Endothelial cell of umbilical vein (primary cell): ENCODE data around the gene CYSLTR2. TPM values are rescaled to one million over a fixed set of nuclear protein-coding genes. Genes with fewer than 3 reads are reported as not detected.

Experiments
- BruUV-seq: library from RNA; stranded (reverse); fragments of 400-500 nt; replicated peaks from 2 replicates; lab custom pipeline; 2021; lab: Mats Ljungman, UMichigan
- CTCF ChIA-PET: fragments of 300-600, 350-600 bp; sonication (Branson Sonifier 250); formaldehyde crosslinking; loops from one replicate; lab custom pipeline; 2021; ENCODE audit warnings: antibody characterized with exemption, inconsistent platforms; lab: Charles Lee
- POLR2A ChIA-PET: fragments of 300-600, 350-600 bp; sonication (Branson Sonifier 250); formaldehyde crosslinking; loops from one replicate; lab custom pipeline; 2021; ENCODE audit warnings: antibody characterized with exemption, inconsistent platforms; lab: Charles Lee
- DNase-seq: peaks from one replicate; pipeline ENCODE4 v3.0.0-alpha.2; 2011; ENCODE audit warnings: low read depth, low spot score
- FAIRE-seq: peaks from 2 replicates; lab custom pipeline; 2011; peaks lifted over from hg19 to GRCh38; lab: Jason Lieb, UNC
- H2AFZ ChIP-seq: 2 replicates; pipeline ENCODE4 v1.6.0; 2012; ENCODE audit warnings: low read depth, low read length, control low read depth, inconsistent platforms
- H3K27ac ChIP-seq: 2 replicates; pipeline ENCODE4 v1.5.1; 2011; ENCODE audit warnings: low read depth, mild to moderate bottlenecking, control low read depth, low read length, moderate library complexity; ENCODE audit not compliant: insufficient read depth
- H3K27me3 ChIP-seq, 2 experiments: 2 replicates each; pipeline versions ENCODE4 v1.6.0 to v1.6.1; 2011; ENCODE audit warnings: low read length in 2 of 2, mixed read lengths in 1 of 2; ENCODE audit not compliant: control insufficient read depth in 2 of 2, insufficient read depth in 2 of 2
- H3K36me3 ChIP-seq, 2 experiments: 2 replicates in 1 of 2; 3 replicates in 1 of 2; pipeline ENCODE4 v1.5.1; 2011; ENCODE audit warnings: low read length in 2 of 2, mild to moderate bottlenecking in 1 of 2, moderate library complexity in 1 of 2; ENCODE audit not compliant: control insufficient read depth in 2 of 2, insufficient read depth in 2 of 2; ENCODE audit errors: extremely low read depth in 1 of 2
- H3K4me1 ChIP-seq: 3 replicates; pipeline ENCODE4 v1.5.1; 2011; ENCODE audit warnings: mild to moderate bottlenecking, low read length; ENCODE audit not compliant: control insufficient read depth, insufficient read depth; ENCODE audit errors: extremely low read depth
- H3K4me2 ChIP-seq: 2 replicates; pipeline ENCODE4 v1.6.1; 2011; ENCODE audit warnings: low read length, control low read depth, mixed read lengths; ENCODE audit not compliant: insufficient read depth
- H3K4me3 ChIP-seq, 3 experiments: fragments of 200-600 bp in 1 of 3; sonication (generic), shearing (Covaris generic) in 1 of 3; replicated peaks in 1 of 3; 2 replicates each; pipeline ENCODE4 v1.5.1; 2011 to 2016; ENCODE audit warnings: control low read depth in 3 of 3, low read length in 3 of 3, mild to moderate bottlenecking in 2 of 3, inconsistent platforms in 1 of 3, low read depth in 1 of 3, moderate library complexity in 1 of 3; ENCODE audit not compliant: insufficient read depth in 1 of 3
- H3K79me2 ChIP-seq: 2 replicates; pipeline ENCODE4 v1.6.0; 2012; ENCODE audit warnings: low read length, inconsistent platforms; ENCODE audit not compliant: control insufficient read depth, insufficient read depth
- H3K9ac ChIP-seq: replicated peaks from 2 replicates; pipeline ENCODE3; 2011; ENCODE audit warnings: low read length, control low read depth; ENCODE audit not compliant: insufficient read depth; ENCODE audit errors: extremely low read depth
- H3K9me1 ChIP-seq: replicated peaks from 3 replicates; pipeline ENCODE4 v1.6.0; 2011; ENCODE audit warnings: mild to moderate bottlenecking, low read length; ENCODE audit not compliant: control insufficient read depth, insufficient read depth; ENCODE audit errors: extremely low read depth
- H3K9me3 ChIP-seq: replicated peaks from 2 replicates; pipeline ENCODE4 v1.5.1; 2012; ENCODE audit warnings: low read length, inconsistent platforms; ENCODE audit not compliant: control insufficient read depth, insufficient read depth
- H4K20me1 ChIP-seq: replicated peaks from 2 replicates; pipeline ENCODE3; 2011; ENCODE audit warnings: mild to moderate bottlenecking, low read length; ENCODE audit not compliant: control insufficient read depth, insufficient read depth; ENCODE audit errors: extremely low read depth
- EZH2 ChIP-seq: IDR thresholded peaks from 2 replicates; pipeline ENCODE4 v1.6.1; 2012; ENCODE audit warnings: borderline replicate concordance, low read depth, mild to moderate bottlenecking, moderate library complexity, low read length, inconsistent platforms; ENCODE audit not compliant: severe bottlenecking
- FOS ChIP-seq: IDR thresholded peaks from 2 replicates; pipeline ENCODE4 v1.6.1; 2011; ENCODE audit warnings: mild to moderate bottlenecking, low read length, moderate library complexity, borderline replicate concordance; ENCODE audit not compliant: insufficient read depth
- GATA2 ChIP-seq: IDR thresholded peaks from 2 replicates; pipeline ENCODE4 v1.7.0; 2011; ENCODE audit warnings: low read depth, mild to moderate bottlenecking, moderate library complexity, mixed read lengths, low read length; ENCODE audit not compliant: insufficient read length, insufficient read depth
- JUN ChIP-seq: IDR thresholded peaks from 2 replicates; pipeline ENCODE4 v1.6.1; 2011; ENCODE audit warnings: borderline replicate concordance, low read depth; ENCODE audit not compliant: insufficient read length, insufficient read depth
- MYC ChIP-seq: IDR thresholded peaks from one replicate; pipeline ENCODE4 v1.6.1; 2011; ENCODE audit warnings: mild to moderate bottlenecking, low read depth, low read length
- POLR2A ChIP-seq: IDR thresholded peaks from 2 replicates; pipeline ENCODE4 v1.6.1; 2012; ENCODE audit warnings: low read depth, mild to moderate bottlenecking, control low read depth, low read length
- POLR2AphosphoS5 ChIP-seq: IDR thresholded peaks from 2 replicates; pipeline ENCODE4 v1.6.1; 2012; ENCODE audit warnings: low read depth, mild to moderate bottlenecking, control low read depth, low read length, moderate library complexity; ENCODE audit not compliant: insufficient read depth
- dilution Hi-C: fragments of 300-500 bp; cut with MboI; formaldehyde crosslinking; loops from one replicate; pipeline ENCODE4 v1.15.0; 2019; ENCODE audit warnings: low sequenced_read_pairs; ENCODE audit not compliant: extremely low pct_ligation_motif_present
- intact Hi-C: fragments of 100-400 bp; cut with micrococcal nuclease; formaldehyde crosslinking; loops from one replicate; pipeline ENCODE4 v1.10.0; 2022
- polyA plus RNA-seq, 4 experiments: library from polyadenylated mRNA; depleted of rRNA in 3 of 4; stranded (reverse) in 3 of 4; unstranded in 1 of 4; fragments of >200 nt; gene quantifications; 2 replicates each; pipeline versions ENCODE4 v1.2.1 to v1.2.3, GENCODE V29; 2011 to 2012; ENCODE audit warnings: missing spikeins in 1 of 4
- total RNA-seq: library from RNA; stranded (reverse); gene quantifications from 2 replicates; pipeline ENCODE4 v1.2.3, GENCODE V29; 2021
- TF ChIP-seq, protein P1 (sequence below), 2 donors: IDR thresholded peaks; 1 replicate in 1 of 2; 2 replicates in 1 of 2; pipeline ENCODE4 v1.5.1; 2011; ENCODE audit warnings: low read length in 2 of 2, mild to moderate bottlenecking in 2 of 2, moderate library complexity in 2 of 2, control low read depth in 1 of 2, inconsistent platforms in 1 of 2, low read depth in 1 of 2; ENCODE audit not compliant: insufficient read depth in 1 of 2; ENCODE audit errors: extremely low read depth in 1 of 2
- TF ChIP-seq, protein P2 (sequence below): IDR thresholded peaks from 2 replicates; pipeline ENCODE4 v1.6.1; 2011; ENCODE audit not compliant: insufficient read depth, insufficient read length

CYSLTR2 gene
- total and polyA plus RNA-seq, 2 donors (not counting 3 experiments of a cell fraction or from before 2014, with no cell fraction given), result 0.10 to 0.31 TPM

DNA sequence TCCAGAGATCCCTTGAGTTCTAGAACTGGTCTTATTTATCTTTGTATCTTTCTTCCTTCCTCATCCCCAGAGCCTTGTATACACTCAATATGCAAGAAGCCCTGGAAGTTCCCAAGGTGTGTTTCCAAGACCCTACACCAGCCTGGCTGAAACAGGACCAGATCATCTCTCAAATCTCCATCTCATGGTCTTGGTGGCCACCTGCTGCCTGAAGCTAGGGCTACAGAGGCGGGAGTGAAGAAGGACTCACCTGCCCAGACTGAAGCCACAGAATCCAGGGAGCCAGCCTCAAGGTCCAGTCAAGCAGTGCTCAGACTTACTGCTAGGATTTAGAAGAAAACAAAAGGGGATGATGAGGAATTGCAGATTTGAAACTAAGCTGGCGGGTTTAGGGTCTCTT is 6.1 kb upstream of the CYSLTR2 start:
- Histone ChIP-seq H3K36me3 (no peaks in the 10 kb centered on the region), H2AFZ (no peak overlapping the region), H3K27ac (no peak overlapping the region), H3K9me3 (no peaks in the 10 kb centered on the region), H4K20me1 (no peaks in the 10 kb centered on the region), H3K79me2 (no peaks in the 10 kb centered on the region), H3K27me3 (peaks cover 0 to 2% of the 10 kb centered on the region in 2 experiments), H3K9me1 (no peaks in the 10 kb centered on the region), H3K4me2 (no peak overlapping the region), H3K4me3 (no peak overlapping the region), H3K9ac (no peak overlapping the region), H3K4me1 (no peaks in the 10 kb centered on the region)
- no TSS peak for BruUV-seq
- TF ChIP-seq FOS (no peak), MYC (no peak), JUN (no peak), EZH2 (no peak), POLR2A (no peak), POLR2AphosphoS5 (no peak), GATA2 (no peak)
- TF ChIP-seq, protein P1, sequence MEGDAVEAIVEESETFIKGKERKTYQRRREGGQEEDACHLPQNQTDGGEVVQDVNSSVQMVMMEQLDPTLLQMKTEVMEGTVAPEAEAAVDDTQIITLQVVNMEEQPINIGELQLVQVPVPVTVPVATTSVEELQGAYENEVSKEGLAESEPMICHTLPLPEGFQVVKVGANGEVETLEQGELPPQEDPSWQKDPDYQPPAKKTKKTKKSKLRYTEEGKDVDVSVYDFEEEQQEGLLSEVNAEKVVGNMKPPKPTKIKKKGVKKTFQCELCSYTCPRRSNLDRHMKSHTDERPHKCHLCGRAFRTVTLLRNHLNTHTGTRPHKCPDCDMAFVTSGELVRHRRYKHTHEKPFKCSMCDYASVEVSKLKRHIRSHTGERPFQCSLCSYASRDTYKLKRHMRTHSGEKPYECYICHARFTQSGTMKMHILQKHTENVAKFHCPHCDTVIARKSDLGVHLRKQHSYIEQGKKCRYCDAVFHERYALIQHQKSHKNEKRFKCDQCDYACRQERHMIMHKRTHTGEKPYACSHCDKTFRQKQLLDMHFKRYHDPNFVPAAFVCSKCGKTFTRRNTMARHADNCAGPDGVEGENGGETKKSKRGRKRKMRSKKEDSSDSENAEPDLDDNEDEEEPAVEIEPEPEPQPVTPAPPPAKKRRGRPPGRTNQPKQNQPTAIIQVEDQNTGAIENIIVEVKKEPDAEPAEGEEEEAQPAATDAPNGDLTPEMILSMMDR (IDR thresholded peaks at IDR 0.05; ENCODE audit: extremely low read depth in 1 of 2, insufficient read depth in 1 of 2, low read depth in 1 of 2, low read length in 2 of 2), result no peak
- TF ChIP-seq, protein P2, sequence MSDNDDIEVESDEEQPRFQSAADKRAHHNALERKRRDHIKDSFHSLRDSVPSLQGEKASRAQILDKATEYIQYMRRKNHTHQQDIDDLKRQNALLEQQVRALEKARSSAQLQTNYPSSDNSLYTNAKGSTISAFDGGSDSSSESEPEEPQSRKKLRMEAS, result no peak
- ChIA-PET CTCF (no interaction called here), POLR2A (no interaction called here)
- intact Hi-C loops (no loop called here), dilution Hi-C loops (no loop called here)
- DNase-seq (no peak), FAIRE-seq (no peak)
